ENCODE results near the gene NDFIP1. TPM values are rescaled to one million over a fixed set of nuclear protein-coding genes. Genes with fewer than 3 reads are reported as not detected.

NDFIP1 gene
- total RNA-seq, 4 donors from 2014 or later = 30.5 to 112 (median 93.0) TPM

DNA sequence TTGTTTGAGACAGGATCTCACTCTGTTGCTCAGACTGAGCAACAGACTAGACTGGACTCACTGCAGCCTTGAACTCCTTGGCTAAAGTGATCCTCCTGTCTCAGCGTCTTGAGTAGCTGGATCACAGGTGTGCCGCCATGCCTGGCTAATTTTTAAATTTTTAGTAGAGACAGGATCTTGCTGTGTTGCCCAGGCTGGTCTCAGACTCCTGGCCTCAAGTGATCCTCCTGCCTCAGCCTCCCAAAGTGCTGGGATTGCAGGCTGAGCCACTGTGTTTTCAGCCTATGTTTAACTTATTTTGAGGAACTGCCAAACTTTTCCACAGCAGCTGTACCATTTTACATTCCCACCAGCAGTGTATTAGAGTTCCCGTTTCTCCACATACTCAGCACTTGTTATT is 16.8 kb downstream of the NDFIP1 start:
- Histone ChIP-seq H3K4me3 (no peak overlapping the region), H3K36me3 (peaks cover 0 to 16% (median 0%) of the 10 kb centered on the region in 3 donors), H3K27ac (no peak overlapping the region), H3K9me3 (no peaks in the 10 kb centered on the region), H3K27me3 (no peaks in the 10 kb centered on the region), H3K4me1 (peaks cover 0 to 12% (median 0%) of the 10 kb centered on the region in 4 donors)
- no peak for DNase-seq
- TF ChIP-seq, protein P1, sequence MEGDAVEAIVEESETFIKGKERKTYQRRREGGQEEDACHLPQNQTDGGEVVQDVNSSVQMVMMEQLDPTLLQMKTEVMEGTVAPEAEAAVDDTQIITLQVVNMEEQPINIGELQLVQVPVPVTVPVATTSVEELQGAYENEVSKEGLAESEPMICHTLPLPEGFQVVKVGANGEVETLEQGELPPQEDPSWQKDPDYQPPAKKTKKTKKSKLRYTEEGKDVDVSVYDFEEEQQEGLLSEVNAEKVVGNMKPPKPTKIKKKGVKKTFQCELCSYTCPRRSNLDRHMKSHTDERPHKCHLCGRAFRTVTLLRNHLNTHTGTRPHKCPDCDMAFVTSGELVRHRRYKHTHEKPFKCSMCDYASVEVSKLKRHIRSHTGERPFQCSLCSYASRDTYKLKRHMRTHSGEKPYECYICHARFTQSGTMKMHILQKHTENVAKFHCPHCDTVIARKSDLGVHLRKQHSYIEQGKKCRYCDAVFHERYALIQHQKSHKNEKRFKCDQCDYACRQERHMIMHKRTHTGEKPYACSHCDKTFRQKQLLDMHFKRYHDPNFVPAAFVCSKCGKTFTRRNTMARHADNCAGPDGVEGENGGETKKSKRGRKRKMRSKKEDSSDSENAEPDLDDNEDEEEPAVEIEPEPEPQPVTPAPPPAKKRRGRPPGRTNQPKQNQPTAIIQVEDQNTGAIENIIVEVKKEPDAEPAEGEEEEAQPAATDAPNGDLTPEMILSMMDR (IDR thresholded peaks at IDR 0.05) = no peak
- no peak for TF ChIP-seq POLR2A (IDR thresholded peaks at IDR 0.05)

DNA sequence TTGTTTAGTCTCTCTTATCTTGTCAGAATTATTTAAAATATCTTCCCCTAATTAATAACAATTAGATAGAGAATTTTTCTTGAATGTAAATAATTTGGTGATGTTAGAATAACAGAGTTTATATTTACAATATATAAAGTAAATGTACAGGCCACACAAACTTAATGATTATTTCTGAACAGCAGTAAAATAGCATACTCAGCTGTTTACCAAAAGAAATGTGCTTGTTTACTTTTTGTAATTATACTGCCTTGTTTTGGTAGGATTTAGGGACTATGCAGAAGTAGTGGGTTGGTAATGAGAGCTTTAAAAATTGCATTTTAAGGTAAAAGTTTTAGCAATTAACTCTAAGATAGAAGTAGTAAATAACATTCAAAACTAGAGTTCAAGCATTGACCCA is 17.4 kb downstream of the NDFIP1 start:
- Histone ChIP-seq H3K27ac (no peak overlapping the region), H3K9me3 (no peaks in the 10 kb centered on the region), H3K4me1 (peaks cover 0 to 12% (median 0%) of the 10 kb centered on the region in 4 donors), H3K36me3 (peaks cover 0 to 10% (median 0%) of the 10 kb centered on the region in 3 donors), H3K27me3 (no peaks in the 10 kb centered on the region), H3K4me3 (no peak overlapping the region)
- TF ChIP-seq POLR2A (IDR thresholded peaks at IDR 0.05) = no peak
- TF ChIP-seq, protein P1 (IDR thresholded peaks at IDR 0.05) = no peak
- no peak for DNase-seq

DNA sequence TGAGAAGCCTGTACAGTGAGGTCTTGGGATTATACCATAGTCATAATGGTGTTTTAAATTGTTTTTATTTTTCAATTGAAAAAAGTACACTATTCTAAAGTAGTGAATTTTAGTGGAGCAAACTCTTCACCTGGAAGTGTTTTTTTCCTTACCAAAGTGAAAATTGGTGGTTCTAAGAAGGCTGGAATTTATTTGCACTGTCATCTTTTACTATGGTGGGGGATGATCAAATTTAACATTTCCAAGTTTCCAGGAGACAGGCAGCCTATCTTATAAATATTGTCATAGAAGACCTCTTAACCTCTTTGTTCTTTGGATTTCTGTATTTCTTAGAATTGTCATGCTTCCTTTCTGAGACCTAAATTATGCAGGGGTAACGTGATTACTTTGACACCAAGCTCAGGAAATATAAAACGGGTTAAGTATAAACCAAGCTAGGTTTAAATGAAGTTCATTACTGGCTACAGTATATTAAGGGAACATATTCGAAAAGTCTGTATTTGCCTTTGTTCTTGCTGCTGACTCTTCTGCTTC is 20.2 kb downstream of the NDFIP1 start:
- Histone ChIP-seq H3K27me3 (no peaks in the 10 kb centered on the region), H3K36me3 (peaks cover 0 to 17% (median 0%) of the 10 kb centered on the region in 3 donors), H3K9me3 (no peaks in the 10 kb centered on the region), H3K4me1 (peaks cover 0 to 20% (median 0%) of the 10 kb centered on the region in 4 donors), H3K4me3 (no peak overlapping the region), H3K27ac (no peak overlapping the region)
- TF ChIP-seq, protein P1 (IDR thresholded peaks at IDR 0.05) = no peak
- no peak for TF ChIP-seq POLR2A (IDR thresholded peaks at IDR 0.05)
- DNase-seq = no peak

DNA sequence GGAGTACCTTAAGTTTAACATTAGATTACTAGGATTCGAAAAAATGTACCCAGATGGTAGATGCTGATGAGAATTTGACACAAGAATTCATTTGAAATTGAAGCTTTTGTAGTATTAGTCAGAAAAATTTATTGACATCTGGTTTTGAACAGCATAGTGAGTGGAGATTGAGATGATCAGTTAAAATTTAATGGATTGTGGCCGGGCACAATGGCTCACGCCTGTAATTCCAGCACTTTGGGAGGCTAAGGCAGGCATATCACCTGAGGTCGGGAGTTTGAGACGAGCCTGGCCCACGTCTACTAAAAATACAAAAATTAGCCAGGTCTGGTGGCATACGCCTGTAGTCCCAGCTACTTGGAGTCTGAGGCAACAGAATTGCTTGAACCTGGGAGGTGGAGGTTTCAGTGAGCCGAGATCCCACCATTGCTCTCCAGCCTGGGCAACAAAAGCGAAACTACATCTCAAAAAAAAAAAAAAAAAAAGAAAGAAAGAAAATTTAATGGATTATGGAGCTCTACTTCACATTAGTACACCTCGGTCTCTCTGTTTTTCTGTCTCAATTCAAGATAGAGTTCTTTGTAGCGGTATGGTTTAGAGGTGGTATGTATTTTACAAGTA is 21.0 kb downstream of the NDFIP1 start:
- TF ChIP-seq, protein P1 (IDR thresholded peaks at IDR 0.05) = no peak
- TF ChIP-seq POLR2A (IDR thresholded peaks at IDR 0.05) = no peak
- peaks cover 0 to 20% (median 0%) of the 10 kb centered on the region in 4 donors for H3K4me1 ChIP-seq
- H3K4me3 ChIP-seq = no peak overlapping the region
- no peak for DNase-seq
- peaks cover 0 to 17% (median 0%) of the 10 kb centered on the region in 3 donors for H3K36me3 ChIP-seq
- no peaks in the 10 kb centered on the region for H3K27me3 ChIP-seq
- no peaks in the 10 kb centered on the region for H3K9me3 ChIP-seq
- H3K27ac ChIP-seq = no peak overlapping the region

DNA sequence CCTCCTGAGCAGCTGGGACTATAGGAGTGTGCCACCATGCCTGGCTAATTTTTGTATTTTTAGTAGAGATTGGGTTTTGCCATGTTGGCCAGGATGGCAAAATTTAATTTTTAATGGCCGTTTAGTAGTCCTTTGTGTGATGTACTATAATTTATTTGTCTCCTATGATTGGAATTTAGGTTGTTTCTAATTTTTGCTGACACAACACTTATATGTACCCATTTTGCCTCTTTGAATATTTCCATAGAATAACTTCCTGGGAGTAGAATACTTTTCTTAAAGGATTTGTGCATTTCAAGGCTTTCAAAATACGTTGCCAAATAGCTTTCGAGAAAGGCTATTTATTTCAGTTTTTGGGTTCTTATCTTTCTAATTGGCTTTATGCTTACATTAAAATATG is 22.8 kb downstream of the NDFIP1 start:
- peaks cover 0 to 20% (median 0%) of the 10 kb centered on the region in 4 donors for H3K4me1 ChIP-seq
- H3K27ac ChIP-seq = no peak overlapping the region
- no peak overlapping the region for H3K4me3 ChIP-seq
- DNase-seq = no peak
- H3K9me3 ChIP-seq = no peaks in the 10 kb centered on the region
- H3K36me3 ChIP-seq = peaks cover 0 to 27% (median 0%) of the 10 kb centered on the region in 3 donors
- H3K27me3 ChIP-seq = no peaks in the 10 kb centered on the region
- no peak for TF ChIP-seq POLR2A (IDR thresholded peaks at IDR 0.05)
- TF ChIP-seq, protein P1 (IDR thresholded peaks at IDR 0.05) = no peak

Measured in Peyer's patch (tissue), 4 donors.